ENCODE measurements around the gene DOK6.
"Not testable (repeated sequence)": the region's sequence is repeated elsewhere in the genome, so short reads cannot be mapped to it uniquely, and the experiment has no call there.

DNA sequence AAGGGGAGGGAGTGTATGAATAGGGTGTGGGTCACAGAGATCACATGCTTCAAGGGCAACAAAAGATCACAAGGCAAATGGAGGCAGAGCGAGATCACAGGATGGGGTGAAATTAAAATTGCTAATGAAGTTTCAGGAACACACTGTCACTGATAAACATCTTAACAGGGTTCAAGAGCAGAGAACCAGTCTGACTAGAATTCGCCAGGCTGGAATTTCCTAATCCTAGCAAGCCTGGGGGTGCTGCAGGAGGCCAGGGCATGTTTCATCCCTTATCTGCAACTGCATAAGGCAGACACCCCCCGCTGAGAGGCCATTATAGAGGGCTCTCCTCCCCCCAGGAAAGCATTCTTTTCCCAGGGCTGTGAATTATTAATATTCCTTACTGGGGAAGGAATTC, 478.4 kb downstream of the DOK6 start:
- TF ChIP-seq, protein P1, sequence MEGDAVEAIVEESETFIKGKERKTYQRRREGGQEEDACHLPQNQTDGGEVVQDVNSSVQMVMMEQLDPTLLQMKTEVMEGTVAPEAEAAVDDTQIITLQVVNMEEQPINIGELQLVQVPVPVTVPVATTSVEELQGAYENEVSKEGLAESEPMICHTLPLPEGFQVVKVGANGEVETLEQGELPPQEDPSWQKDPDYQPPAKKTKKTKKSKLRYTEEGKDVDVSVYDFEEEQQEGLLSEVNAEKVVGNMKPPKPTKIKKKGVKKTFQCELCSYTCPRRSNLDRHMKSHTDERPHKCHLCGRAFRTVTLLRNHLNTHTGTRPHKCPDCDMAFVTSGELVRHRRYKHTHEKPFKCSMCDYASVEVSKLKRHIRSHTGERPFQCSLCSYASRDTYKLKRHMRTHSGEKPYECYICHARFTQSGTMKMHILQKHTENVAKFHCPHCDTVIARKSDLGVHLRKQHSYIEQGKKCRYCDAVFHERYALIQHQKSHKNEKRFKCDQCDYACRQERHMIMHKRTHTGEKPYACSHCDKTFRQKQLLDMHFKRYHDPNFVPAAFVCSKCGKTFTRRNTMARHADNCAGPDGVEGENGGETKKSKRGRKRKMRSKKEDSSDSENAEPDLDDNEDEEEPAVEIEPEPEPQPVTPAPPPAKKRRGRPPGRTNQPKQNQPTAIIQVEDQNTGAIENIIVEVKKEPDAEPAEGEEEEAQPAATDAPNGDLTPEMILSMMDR (IDR thresholded peaks at IDR 0.05), result not testable (repeated sequence)
- not testable (repeated sequence) for TF ChIP-seq POLR2A, POLR2AphosphoS5 (IDR thresholded peaks at IDR 0.05)
